Muscle layer of colon (tissue), 2 donors: Measurements from ENCODE around the gene HOXD13.

ENCODE experiments used
- H3K27ac ChIP-seq: one replicate; pipeline ENCODE4 v1.7.0; 2013; ENCODE audit warnings: low read depth, mild to moderate bottlenecking, low read length, moderate library complexity
- H3K27me3 ChIP-seq, 2 donors: one replicate each; pipeline ENCODE4 v1.7.0; 2013; ENCODE audit warnings: low read length in 2 of 2, mild to moderate bottlenecking in 2 of 2; ENCODE audit not compliant: insufficient read depth in 2 of 2, control insufficient read depth in 1 of 2
- H3K36me3 ChIP-seq: one replicate; pipeline ENCODE4 v1.7.0; 2013; ENCODE audit warnings: mild to moderate bottlenecking, low read length; ENCODE audit not compliant: insufficient read depth
- H3K4me1 ChIP-seq: one replicate; pipeline ENCODE4 v1.7.0; 2013; ENCODE audit warnings: mild to moderate bottlenecking, low read length; ENCODE audit not compliant: insufficient read depth
- H3K4me3 ChIP-seq, 2 donors: one replicate each; pipeline ENCODE4 v1.7.0; 2013; ENCODE audit warnings: low read length in 2 of 2, low read depth in 1 of 2, mild to moderate bottlenecking in 1 of 2, moderate library complexity in 1 of 2
- H3K9ac ChIP-seq: one replicate; pipeline ENCODE4 v1.7.0; 2013; ENCODE audit warnings: low read length
- H3K9me3 ChIP-seq: one replicate; pipeline ENCODE4 v1.7.0; 2013; ENCODE audit warnings: mild to moderate bottlenecking, low read length
- donor health status: abdominal sarcoma.
- donor health status: Adenocarcinoma of cecum.

HOXD13 gene

DNA sequence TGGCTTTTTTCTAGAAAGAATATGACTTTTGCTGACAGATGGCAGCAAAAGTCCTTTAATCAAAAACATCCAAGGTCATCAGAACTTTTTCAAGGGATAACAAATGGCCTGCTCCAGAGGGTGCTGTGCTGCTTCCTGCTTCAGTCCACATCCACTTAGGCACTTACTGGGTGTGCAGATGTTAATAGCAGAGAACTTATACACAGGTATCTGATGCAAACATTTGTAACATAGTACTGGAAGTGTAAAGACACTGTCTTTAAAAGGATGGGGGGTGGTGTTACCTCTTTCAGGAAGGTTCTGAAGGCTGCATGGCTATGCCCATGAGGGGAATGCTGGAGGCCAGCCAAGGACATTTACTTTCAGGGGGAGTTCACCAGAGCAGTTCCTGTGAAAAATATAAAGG, 42.5 kb downstream of the HOXD13 start:
- Histone ChIP-seq H3K27ac (peak overlapping the region; percentile 96), H3K9ac (no peak overlapping the region), H3K27me3 (peaks cover 0 to 6% of the 10 kb centered on the region in 2 donors), H3K36me3 (no peaks in the 10 kb centered on the region), H3K4me3 (peak overlapping the region in 1 of 2 donors; percentile 73), H3K4me1 (peaks cover 36% of the 10 kb centered on the region), H3K9me3 (no peaks in the 10 kb centered on the region)

DNA sequence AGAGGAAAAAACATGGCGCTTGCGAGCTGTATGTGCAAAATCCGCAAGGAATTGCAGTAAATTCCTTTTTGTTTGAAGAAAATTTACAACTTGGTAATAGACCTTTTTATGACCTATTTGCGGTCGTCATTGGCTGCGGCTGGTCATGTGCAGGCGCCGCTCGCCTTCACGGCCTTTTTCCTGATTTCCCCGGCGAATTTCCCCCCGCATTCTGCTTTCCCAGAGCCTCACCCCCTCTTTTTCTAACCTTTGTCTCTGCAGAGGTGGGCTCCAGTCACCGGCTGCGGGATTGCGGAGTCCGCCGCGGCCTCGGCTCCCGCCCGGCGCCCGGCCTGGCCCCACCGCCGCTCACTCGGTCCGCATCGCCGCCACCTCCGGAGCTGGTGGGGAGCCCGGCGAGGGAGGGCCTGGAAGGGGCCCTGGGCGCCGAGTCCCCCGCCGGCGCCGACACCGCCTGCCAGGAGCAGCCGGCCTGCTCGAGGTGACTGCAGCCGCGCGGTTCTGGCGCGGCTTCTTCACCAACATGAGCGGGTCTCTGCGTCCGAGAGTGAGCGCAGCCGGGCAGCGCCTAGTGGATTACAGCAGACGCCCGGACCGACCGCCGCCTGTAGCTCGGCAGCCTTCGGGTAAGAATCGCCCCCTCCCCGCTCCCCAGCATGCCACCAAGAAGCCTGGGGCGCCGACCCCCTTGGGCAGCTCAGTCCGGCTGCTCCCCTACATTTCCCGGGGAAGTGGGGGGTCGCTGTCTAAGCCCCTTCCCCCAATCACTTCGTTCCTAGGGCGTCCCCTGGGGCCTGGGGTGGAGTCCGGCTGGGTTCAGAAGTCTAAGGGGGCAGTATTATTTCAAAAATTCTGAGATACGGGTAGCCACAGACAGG, 44.1 kb downstream of the HOXD13 start:
- Histone ChIP-seq H3K4me3 (peak overlapping the region; percentile 73 to 86), H3K36me3 (no peaks in the 10 kb centered on the region), H3K27ac (peak overlapping the region; percentile 96), H3K4me1 (peaks cover 38% of the 10 kb centered on the region), H3K9ac (peak overlapping the region; percentile 80), H3K27me3 (peaks cover 0 to 14% of the 10 kb centered on the region in 2 donors), H3K9me3 (no peaks in the 10 kb centered on the region)

DNA sequence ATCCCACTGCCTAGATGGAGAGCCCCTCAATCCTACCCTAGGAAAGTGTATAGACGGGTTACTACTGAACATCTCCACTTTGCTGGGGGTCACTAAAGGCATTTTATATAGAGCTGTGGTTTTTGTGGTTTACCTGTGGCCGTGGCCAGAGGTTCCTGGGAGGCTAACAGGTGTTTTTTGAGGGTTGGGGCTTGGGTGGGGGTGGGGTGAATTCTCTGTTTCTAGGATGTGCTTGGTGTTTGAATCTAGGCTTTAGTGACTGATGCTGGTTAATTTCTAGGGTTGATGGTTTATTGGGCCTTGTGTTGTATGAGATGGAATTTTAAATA, 44.7 kb downstream of the HOXD13 start:
- H3K9ac ChIP-seq = peak overlapping the region; percentile 80
- peaks cover 0 to 14% of the 10 kb centered on the region in 2 donors for H3K27me3 ChIP-seq
- H3K36me3 ChIP-seq = no peaks in the 10 kb centered on the region
- no peaks in the 10 kb centered on the region for H3K9me3 ChIP-seq
- H3K4me1 ChIP-seq = peaks cover 38% of the 10 kb centered on the region
- H3K27ac ChIP-seq = peak overlapping the region; percentile 96
- peak overlapping the region; percentile 73 to 86 for H3K4me3 ChIP-seq

DNA sequence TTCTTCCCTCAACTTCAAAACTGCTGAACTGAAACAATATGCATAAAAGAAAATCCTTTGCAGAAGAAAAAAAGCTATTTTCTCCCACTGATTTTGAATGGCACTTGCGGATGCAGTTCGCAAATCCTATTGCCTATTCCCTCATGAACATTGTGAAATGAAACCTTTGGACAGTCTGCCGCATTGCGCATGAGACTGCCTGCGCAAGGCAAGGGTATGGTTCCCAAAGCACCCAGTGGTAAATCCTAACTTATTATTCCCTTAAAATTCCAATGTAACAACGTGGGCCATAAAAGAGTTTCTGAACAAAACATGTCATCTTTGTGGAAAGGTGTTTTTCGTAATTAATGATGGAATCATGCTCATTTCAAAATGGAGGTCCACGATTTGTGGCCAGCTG, 45.4 kb downstream of the HOXD13 start:
- H3K27me3 ChIP-seq = peaks cover 0 to 14% of the 10 kb centered on the region in 2 donors
- peak overlapping the region; percentile 96 for H3K27ac ChIP-seq
- no peaks in the 10 kb centered on the region for H3K36me3 ChIP-seq
- H3K4me1 ChIP-seq = peaks cover 31% of the 10 kb centered on the region
- H3K9me3 ChIP-seq = no peaks in the 10 kb centered on the region
- H3K9ac ChIP-seq = peak overlapping the region; percentile 80
- H3K4me3 ChIP-seq = peak overlapping the region in 1 of 2 donors; percentile 73

DNA sequence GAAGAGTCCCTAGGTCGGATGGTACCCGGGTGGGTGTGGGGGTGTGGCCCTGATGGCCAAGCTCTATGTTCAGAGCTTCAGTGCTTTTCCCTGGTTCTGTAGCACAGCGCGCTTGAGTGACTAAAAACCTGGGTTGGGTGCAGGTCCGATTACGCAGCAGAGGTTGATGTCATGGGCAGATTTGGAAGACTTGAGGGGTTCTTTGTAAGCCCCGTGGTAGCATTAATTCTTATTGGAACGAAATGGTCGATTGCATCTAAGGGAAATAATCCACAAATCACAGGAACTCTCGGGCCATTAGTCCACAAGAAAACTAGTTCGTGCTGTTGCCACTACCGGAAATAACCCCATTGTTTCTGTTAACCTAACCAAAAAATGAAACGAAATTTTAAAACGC, 46.0 kb downstream of the HOXD13 start:
- peaks cover 0 to 14% of the 10 kb centered on the region in 2 donors for H3K27me3 ChIP-seq
- peak overlapping the region; percentile 80 for H3K9ac ChIP-seq
- H3K36me3 ChIP-seq = no peaks in the 10 kb centered on the region
- no peaks in the 10 kb centered on the region for H3K9me3 ChIP-seq
- peak overlapping the region; percentile 77 for H3K27ac ChIP-seq
- peak overlapping the region in 1 of 2 donors; percentile 73 for H3K4me3 ChIP-seq
- peaks cover 25% of the 10 kb centered on the region for H3K4me1 ChIP-seq

DNA sequence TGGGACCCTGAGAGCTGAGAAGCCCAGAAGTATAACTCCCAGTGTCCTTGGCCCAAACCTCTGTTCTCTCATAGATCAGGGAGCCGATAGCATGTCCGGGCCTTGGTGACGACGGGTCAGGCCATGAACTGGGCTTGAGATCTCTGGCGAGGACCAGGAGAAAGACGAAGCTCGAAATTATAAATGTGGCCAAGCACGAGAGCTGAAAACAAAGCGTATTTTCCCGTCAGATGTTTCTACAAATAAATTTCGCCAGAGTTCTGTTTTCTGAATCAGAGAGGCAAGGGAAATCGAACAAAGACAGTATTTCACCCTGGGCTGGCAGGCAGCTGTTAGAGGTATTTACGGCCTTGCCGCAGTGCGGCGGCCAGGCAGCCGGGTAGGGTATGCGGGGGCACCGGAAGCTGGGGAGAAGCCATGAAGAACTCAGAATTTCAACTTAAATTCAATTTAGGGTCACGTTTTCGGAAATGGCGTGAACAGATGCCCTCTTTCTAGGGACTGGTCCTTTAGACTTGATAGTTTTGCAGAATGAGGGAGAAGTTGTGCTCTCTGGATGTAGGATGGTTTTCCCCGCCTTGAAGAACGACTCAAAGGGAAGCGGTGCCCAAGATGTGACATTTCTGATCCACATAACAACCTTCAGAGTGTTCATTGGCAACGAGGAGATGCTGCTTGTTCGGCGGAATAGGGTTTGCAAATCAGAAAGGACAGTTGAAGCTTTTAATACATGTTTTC, 46.6 kb downstream of the HOXD13 start:
- Histone ChIP-seq H3K27ac (peak overlapping the region; percentile 77), H3K4me1 (peaks cover 23% of the 10 kb centered on the region), H3K27me3 (peaks cover 0 to 14% of the 10 kb centered on the region in 2 donors), H3K36me3 (no peaks in the 10 kb centered on the region), H3K4me3 (peak overlapping the region in 1 of 2 donors; percentile 73), H3K9me3 (no peaks in the 10 kb centered on the region), H3K9ac (peak overlapping the region; percentile 80)

DNA sequence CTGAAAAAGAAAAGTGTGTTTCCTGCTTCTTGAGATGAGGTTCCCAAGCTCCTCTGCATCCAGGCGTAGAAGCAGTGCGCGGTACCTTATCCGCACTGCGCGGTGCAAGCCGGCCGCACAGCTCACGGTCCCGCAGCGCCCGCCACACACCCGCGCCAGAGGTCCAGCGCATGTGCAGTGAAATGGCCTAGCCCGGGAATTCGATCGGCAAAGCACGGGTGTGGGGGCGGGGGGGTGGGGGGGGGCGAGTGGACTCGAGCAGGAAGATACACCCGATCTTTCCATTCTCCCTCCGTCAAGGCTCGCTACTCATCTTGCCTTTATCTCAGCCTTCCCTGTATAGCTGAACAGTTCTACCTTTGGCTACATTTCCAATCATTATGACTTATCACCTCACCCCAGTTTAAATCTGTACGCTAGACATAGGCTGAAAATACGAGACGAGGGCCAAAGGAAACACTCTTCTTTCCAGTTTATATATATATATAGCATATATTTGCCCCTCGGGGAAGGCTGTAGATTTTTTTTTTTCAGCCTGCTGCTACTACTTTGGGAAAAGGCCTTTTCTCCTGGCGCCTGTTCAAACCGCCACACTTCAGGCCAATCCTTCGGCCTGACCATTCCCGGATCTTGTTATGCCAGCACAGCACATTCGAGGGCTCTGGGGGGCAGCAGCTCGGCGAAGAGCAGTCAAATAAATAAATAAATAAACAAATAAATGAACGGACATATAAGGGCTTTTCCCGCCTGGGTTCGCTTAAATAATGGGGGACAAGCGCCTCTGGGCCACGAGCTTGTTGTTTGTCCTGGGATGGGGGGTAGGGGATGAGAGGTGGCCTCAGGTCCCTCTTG, 47.4 kb downstream of the HOXD13 start:
- Histone ChIP-seq H3K27me3 (peaks cover 0 to 14% of the 10 kb centered on the region in 2 donors), H3K4me3 (peak overlapping the region; percentile 58 to 73), H3K4me1 (peaks cover 20% of the 10 kb centered on the region), H3K9ac (peak overlapping the region; percentile 80), H3K36me3 (no peaks in the 10 kb centered on the region), H3K27ac (peak overlapping the region; percentile 77), H3K9me3 (no peaks in the 10 kb centered on the region)

DNA sequence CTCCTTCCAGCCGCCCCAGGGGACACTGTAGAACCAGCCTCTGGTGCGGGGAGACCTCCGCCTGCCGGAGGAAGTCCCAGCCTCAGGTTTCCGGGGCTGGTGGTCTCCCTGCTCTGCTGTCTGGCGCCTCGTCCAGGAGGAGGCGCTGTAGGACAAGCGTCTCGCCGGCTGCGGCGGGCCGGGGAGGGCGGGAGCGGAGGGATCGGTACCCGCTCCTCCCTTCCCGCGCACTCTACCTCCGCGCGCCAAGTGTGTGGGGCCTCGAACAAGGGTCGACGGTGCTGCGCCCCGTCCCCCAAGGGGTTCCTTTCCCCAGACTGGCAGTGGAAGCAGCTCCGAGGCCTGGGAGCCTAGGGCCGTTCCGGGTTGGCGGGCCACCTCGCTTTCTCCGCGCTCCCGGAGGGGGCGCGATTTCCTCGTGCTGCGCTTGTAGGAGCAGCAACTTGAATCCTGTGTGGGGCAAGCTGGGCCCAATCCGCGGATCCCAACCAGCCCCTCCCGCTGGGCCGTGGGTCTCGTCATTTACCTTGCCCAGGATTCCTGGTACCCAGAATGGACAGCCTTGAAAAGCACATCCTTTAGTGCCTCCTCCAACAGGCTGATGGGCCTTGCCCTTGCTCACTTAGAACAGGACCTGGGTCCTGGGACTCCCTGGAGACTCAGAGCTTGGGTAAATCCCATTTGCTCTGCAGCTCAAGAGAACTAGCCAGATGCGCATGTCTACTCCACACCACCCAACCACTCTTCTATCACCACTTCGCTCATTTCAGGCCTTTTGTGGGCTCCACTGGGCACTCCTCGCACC, 48.2 kb downstream of the HOXD13 start:
- peak overlapping the region; percentile 57 to 58 for H3K4me3 ChIP-seq
- H3K9me3 ChIP-seq = no peaks in the 10 kb centered on the region
- H3K9ac ChIP-seq = no peak overlapping the region
- peak overlapping the region; percentile 71 for H3K27ac ChIP-seq
- H3K4me1 ChIP-seq = peaks cover 20% of the 10 kb centered on the region
- no peaks in the 10 kb centered on the region for H3K36me3 ChIP-seq
- H3K27me3 ChIP-seq = peaks cover 0 to 14% of the 10 kb centered on the region in 2 donors

DNA sequence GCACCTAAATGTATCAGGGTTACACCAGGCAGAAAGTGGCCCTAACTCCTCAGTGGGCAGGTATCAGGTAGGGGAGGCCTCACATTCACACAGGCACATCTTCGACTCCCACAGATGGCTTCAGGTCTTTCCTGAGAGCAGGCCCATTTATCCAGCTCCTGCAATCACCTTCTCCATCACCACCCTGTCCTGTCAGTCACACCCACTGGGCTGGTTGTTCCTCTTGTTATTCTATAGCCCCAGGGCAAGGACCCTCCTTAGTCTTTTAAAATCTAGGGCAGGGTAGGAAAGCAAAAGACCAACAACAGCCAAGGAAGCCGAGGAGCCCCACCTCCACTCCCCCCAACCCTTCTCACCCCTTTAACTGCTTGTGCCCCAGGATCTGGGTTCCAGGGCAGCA, 49.8 kb downstream of the HOXD13 start:
- no peak overlapping the region for H3K27ac ChIP-seq
- no peak overlapping the region for H3K4me3 ChIP-seq
- no peak overlapping the region for H3K9ac ChIP-seq
- H3K4me1 ChIP-seq = peaks cover 34% of the 10 kb centered on the region
- H3K9me3 ChIP-seq = no peaks in the 10 kb centered on the region
- H3K27me3 ChIP-seq = peaks cover 0 to 7% of the 10 kb centered on the region in 2 donors
- H3K36me3 ChIP-seq = no peaks in the 10 kb centered on the region
